Stimulated activated naive CD8-positive, alpha-beta T cell treated with anti-CD3 and anti-CD28 coated beads, Interleukin-15, amount 100 ng/mL, for 72 hours (primary cell): ENCODE results near the gene PRKN.
"Not testable (repeated sequence)": the region's sequence is repeated elsewhere in the genome, so short reads cannot be mapped to it uniquely, and the experiment has no call there.

Experiments used
- ATAC-seq: fragments of 150-1000 bp; cut with Tn5 transposase; 2 replicates; pipeline ENCODE4 v1.10.0; 2021; ENCODE audit warnings: mild to moderate bottlenecking, moderate library complexity
- DNase-seq, 2 donors: peaks; one replicate each; pipeline ENCODE4 v3.0.0; 2021 to 2022
- H3K27ac Mint-ChIP-seq, 2 donors: one replicate each; pipeline ENCODE4 v1.8.0; 2022; ENCODE audit warnings: mild to moderate bottlenecking in 2 of 2, mixed read lengths in 2 of 2, moderate library complexity in 2 of 2
- H3K27me3 Mint-ChIP-seq: one replicate; pipeline ENCODE4 v1.8.0; 2022; ENCODE audit warnings: mixed read lengths
- H3K4me1 Mint-ChIP-seq: one replicate; pipeline ENCODE4 v1.8.0; 2022; ENCODE audit warnings: mild to moderate bottlenecking, mixed read lengths
- H3K4me3 Mint-ChIP-seq, 2 donors: one replicate each; pipeline ENCODE4 v1.8.0; 2022; ENCODE audit warnings: mild to moderate bottlenecking in 2 of 2, mixed read lengths in 2 of 2, moderate library complexity in 1 of 2
- H3K9me3 Mint-ChIP-seq, 2 donors: one replicate each; pipeline ENCODE4 v1.8.0; 2022; ENCODE audit warnings: mixed read lengths in 2 of 2

The PRKN gene

GRCh38 chr6:162580619-162581018, 146.9 kb downstream of the PRKN start:
- H3K27me3 Mint-ChIP-seq, result no peaks in the 10 kb centered on the region
- no peak for ATAC-seq

GRCh38 chr6:162576016-162576415, 151.6 kb downstream of the PRKN start:
- no peak overlapping the region for H3K4me3 Mint-ChIP-seq
- DNase-seq, result no peak
- no peaks in the 10 kb centered on the region for H3K27me3 Mint-ChIP-seq
- no peak for ATAC-seq
- H3K4me1 Mint-ChIP-seq, result no peaks in the 10 kb centered on the region
- H3K9me3 Mint-ChIP-seq, result peaks cover 0 to 12% of the 10 kb centered on the region in 2 donors
- no peak overlapping the region for H3K27ac Mint-ChIP-seq

More at GRCh38 chr6:162580619-162581018, 146.9 kb downstream of the PRKN start:
- DNase-seq, result no peak
- H3K9me3 Mint-ChIP-seq, result peaks cover 0 to 5% of the 10 kb centered on the region in 2 donors
- H3K4me3 Mint-ChIP-seq, result no peak overlapping the region
- H3K27ac Mint-ChIP-seq, result no peak overlapping the region
- H3K4me1 Mint-ChIP-seq, result no peaks in the 10 kb centered on the region

- ATAC-seq (no peak), DNase-seq (no peak)
- Mint-ChIP-seq H3K27me3 (no peaks in the 10 kb centered on the region), H3K9me3 (peaks cover 5 to 22% of the 10 kb centered on the region in 2 donors), H3K4me1 (no peaks in the 10 kb centered on the region), H3K27ac (peak overlapping the region in 1 of 2 donors; percentile 4), H3K4me3 (no peak overlapping the region)
Measured at GRCh38 chr6:162572240-162572639, 155.3 kb downstream of the PRKN start.

GRCh38 chr6:162568266-162568665, 159.3 kb downstream of the PRKN start:
- H3K27me3 Mint-ChIP-seq, result no peaks in the 10 kb centered on the region
- H3K4me3 Mint-ChIP-seq, result no peak overlapping the region
- H3K27ac Mint-ChIP-seq, result peak overlapping the region; percentile 67
- no peak for DNase-seq
- no peak for ATAC-seq
- no peaks in the 10 kb centered on the region for H3K4me1 Mint-ChIP-seq
- peaks cover 30 to 31% of the 10 kb centered on the region in 2 donors for H3K9me3 Mint-ChIP-seq

GRCh38 chr6:162562041-162562440, 165.5 kb downstream of the PRKN start:
- Mint-ChIP-seq H3K27ac (no peak overlapping the region), H3K9me3 (peaks cover 21 to 26% of the 10 kb centered on the region in 2 donors), H3K4me3 (no peak overlapping the region), H3K27me3 (no peaks in the 10 kb centered on the region), H3K4me1 (no peaks in the 10 kb centered on the region)
- DNase-seq (no peak), ATAC-seq (no peak)

GRCh38 chr6:162560891-162561290, 166.7 kb downstream of the PRKN start:
- Mint-ChIP-seq H3K4me3 (no peak overlapping the region), H3K4me1 (no peaks in the 10 kb centered on the region), H3K9me3 (peaks cover 21% of the 10 kb centered on the region in 2 donors), H3K27me3 (no peaks in the 10 kb centered on the region), H3K27ac (no peak overlapping the region)
- DNase-seq, result no peak
- ATAC-seq, result no peak

GRCh38 chr6:162554531-162554930, 173.0 kb downstream of the PRKN start:
- Mint-ChIP-seq H3K4me1 (no peaks in the 10 kb centered on the region), H3K27ac (no peak overlapping the region), H3K27me3 (no peaks in the 10 kb centered on the region), H3K9me3 (peaks cover 13 to 14% of the 10 kb centered on the region in 2 donors), H3K4me3 (no peak overlapping the region)
- no peak for ATAC-seq
- DNase-seq, result no peak

- DNase-seq, result no peak
- no peaks in the 10 kb centered on the region for H3K27me3 Mint-ChIP-seq
- H3K27ac Mint-ChIP-seq, result no peak overlapping the region
- no peak overlapping the region for H3K4me3 Mint-ChIP-seq
- no peaks in the 10 kb centered on the region for H3K4me1 Mint-ChIP-seq
- ATAC-seq, result no peak
- H3K9me3 Mint-ChIP-seq, result peaks cover 2 to 11% of the 10 kb centered on the region in 2 donors
Measured at GRCh38 chr6:162546905-162547304, 180.7 kb downstream of the PRKN start.

GRCh38 chr6:162543221-162543620, 184.3 kb downstream of the PRKN start:
- H3K27ac Mint-ChIP-seq, result no peak overlapping the region
- ATAC-seq (no peak), DNase-seq (no peak)
- H3K27me3 Mint-ChIP-seq, result no peaks in the 10 kb centered on the region
- no peak overlapping the region for H3K4me3 Mint-ChIP-seq
- no peaks in the 10 kb centered on the region for H3K4me1 Mint-ChIP-seq
- peaks cover 0 to 5% of the 10 kb centered on the region in 2 donors for H3K9me3 Mint-ChIP-seq

GRCh38 chr6:162541019-162541601, 186.5 kb downstream of the PRKN start:
- DNase-seq, result no peak
- Mint-ChIP-seq H3K9me3 (no peaks in the 10 kb centered on the region), H3K4me1 (no peaks in the 10 kb centered on the region), H3K27ac (no peak overlapping the region), H3K27me3 (no peaks in the 10 kb centered on the region), H3K4me3 (no peak overlapping the region)
- ATAC-seq, result no peak

GRCh38 chr6:162539321-162539720, 188.2 kb downstream of the PRKN start:
- DNase-seq, result no peak

GRCh38 chr6:162538643-162539064, 188.9 kb downstream of the PRKN start:
- H3K9me3 Mint-ChIP-seq, result no peaks in the 10 kb centered on the region
- H3K4me1 Mint-ChIP-seq, result no peaks in the 10 kb centered on the region
- peak overlapping the region in 1 of 2 donors; percentile 27 for H3K27ac Mint-ChIP-seq
- DNase-seq (no peak), ATAC-seq (no peak)
- H3K4me3 Mint-ChIP-seq, result no peak overlapping the region
- no peaks in the 10 kb centered on the region for H3K27me3 Mint-ChIP-seq

More at GRCh38 chr6:162539321-162539720, 188.2 kb downstream of the PRKN start:
- ATAC-seq, result no peak
- Mint-ChIP-seq H3K4me1 (no peaks in the 10 kb centered on the region), H3K27ac (no peak overlapping the region), H3K4me3 (no peak overlapping the region), H3K27me3 (no peaks in the 10 kb centered on the region), H3K9me3 (no peaks in the 10 kb centered on the region)

GRCh38 chr6:162533009-162533400, 194.6 kb downstream of the PRKN start:
- H3K27ac Mint-ChIP-seq, result no peak overlapping the region
- H3K27me3 Mint-ChIP-seq, result no peaks in the 10 kb centered on the region

GRCh38 chr6:162532283-162533008, 195.1 kb downstream of the PRKN start:
- Mint-ChIP-seq H3K4me1 (no peaks in the 10 kb centered on the region), H3K27ac (no peak overlapping the region), H3K27me3 (no peaks in the 10 kb centered on the region), H3K9me3 (no peaks in the 10 kb centered on the region), H3K4me3 (no peak overlapping the region)
- ATAC-seq (no peak), DNase-seq (no peak)

More at GRCh38 chr6:162533009-162533400, 194.6 kb downstream of the PRKN start:
- ATAC-seq, result no peak
- DNase-seq, result no peak
- Mint-ChIP-seq H3K4me3 (no peak overlapping the region), H3K9me3 (no peaks in the 10 kb centered on the region), H3K4me1 (no peaks in the 10 kb centered on the region)

- ATAC-seq, H3K4me3 Mint-ChIP-seq, DNase-seq: not testable (repeated sequence)
Measured at GRCh38 chr6:162531391-162531790, 196.2 kb downstream of the PRKN start.

GRCh38 chr6:162528538-162528937, 199.0 kb downstream of the PRKN start:
- no peak overlapping the region for H3K4me3 Mint-ChIP-seq
- H3K27me3 Mint-ChIP-seq, result no peaks in the 10 kb centered on the region
- DNase-seq (no peak), ATAC-seq (no peak)
- peaks cover 4 to 9% of the 10 kb centered on the region in 2 donors for H3K9me3 Mint-ChIP-seq
- no peaks in the 10 kb centered on the region for H3K4me1 Mint-ChIP-seq
- no peak overlapping the region for H3K27ac Mint-ChIP-seq

More at GRCh38 chr6:162531391-162531790, 196.2 kb downstream of the PRKN start:
- H3K4me1 Mint-ChIP-seq, H3K27me3 Mint-ChIP-seq, H3K9me3 Mint-ChIP-seq: not testable (repeated sequence)
- H3K27ac Mint-ChIP-seq, result peak overlapping the region in 1 of 2 donors; percentile 50
